Activated CD8-positive, alpha-beta memory T cell treated with anti-CD3 and anti-CD28 coated beads, Interleukin-2, amount 50 U/mL, for 24 hours (primary cell): ENCODE data around the gene USP14.

Experiments
- DNase-seq: peaks from one replicate; pipeline ENCODE4 v3.0.0-alpha.2; 2020; ENCODE audit errors: extremely low read depth

The USP14 gene

DNA sequence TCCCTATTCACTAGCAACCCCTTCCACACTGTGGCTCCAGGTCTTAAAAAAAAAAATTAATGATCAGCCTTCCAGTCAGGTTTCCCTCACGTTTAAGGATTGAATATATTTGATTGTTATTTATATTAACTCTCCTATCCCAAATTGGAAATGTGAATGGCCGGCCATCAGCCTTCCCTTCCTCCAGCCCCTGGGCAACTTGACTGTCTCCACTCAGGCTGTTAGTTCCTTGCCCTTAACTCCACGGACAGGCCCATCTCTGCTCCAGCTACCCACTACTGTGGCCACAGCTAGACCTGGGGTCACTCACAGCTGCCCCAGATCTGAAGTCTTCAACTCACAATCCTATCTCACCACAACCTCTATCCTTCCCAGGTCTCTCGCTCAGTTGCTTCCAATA, 69.5 kb downstream of the USP14 start:
- no peak for DNase-seq

DNA sequence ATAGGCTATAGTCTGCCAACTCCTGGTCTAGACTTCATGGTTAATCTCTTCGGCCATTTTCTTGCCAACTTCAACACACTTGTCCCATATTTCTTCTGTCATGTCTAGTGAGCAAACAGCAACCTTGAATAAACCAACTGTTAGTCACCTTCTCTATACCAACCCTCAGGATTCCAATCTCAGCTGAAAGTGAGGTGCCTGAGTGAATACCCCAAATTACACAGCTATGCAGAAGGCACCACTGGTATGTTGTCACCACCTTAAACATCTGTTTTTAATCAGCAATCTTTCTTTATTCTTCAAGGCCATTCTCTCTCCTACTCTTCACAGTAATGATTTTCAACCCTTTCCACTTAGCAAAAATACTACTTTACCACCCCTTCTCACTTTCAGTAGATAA, 70.2 kb downstream of the USP14 start:
- DNase-seq, result no peak

GRCh38 chr18:231563-231962, 73.2 kb downstream of the USP14 start:
- DNase-seq, result no peak

DNA sequence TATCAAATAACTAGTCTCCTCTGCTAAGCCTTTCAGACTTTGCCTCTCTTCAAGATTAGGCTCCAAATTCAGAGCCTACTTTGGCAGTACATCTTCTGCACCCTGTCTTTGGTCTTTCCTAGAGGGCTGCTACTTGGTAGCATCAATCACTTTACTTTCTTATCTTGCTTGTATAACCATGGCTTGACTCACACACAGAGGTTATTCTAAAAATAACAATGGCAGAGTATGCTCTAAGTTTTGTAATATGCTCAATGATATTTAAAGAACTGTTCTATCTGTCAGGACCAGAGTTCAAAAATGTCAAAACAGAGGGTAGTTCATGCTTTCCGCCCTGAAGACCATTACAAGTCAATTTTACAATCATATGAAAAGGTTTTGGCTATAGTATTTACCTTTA, 81.8 kb downstream of the USP14 start:
- no peak for DNase-seq

DNA sequence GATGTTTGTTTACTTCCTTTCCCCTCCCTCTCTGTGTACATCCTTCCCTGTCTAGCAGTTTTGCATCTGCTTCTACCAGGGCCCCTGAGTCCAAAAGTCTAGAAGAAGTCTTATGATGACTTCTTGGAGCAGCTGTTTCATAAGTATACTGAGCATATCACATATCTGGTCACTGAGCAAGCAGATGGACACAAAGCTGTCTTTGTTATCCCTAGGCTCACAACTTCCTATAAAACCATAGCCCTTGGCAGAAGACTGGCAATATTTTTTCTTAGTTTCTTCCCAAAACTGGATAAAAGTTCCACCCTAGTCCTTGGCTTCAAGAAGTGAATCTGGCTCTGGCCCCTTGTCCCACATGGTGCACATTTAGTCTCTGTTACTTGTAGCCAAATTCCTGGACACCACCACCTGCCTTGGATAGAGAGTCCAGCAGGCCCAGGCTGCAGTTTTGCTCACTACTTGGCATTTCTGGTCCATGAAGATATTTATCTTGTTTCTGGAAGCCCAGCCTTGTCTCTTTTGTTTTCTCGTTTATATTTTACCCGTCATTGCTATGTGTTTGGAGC, 87.0 kb downstream of the USP14 start:
- no peak for DNase-seq

GRCh38 chr18:248053-248452, 89.7 kb downstream of the USP14 start:
- DNase-seq, result no peak

GRCh38 chr18:250685-251084, 92.3 kb downstream of the USP14 start:
- DNase-seq, result no peak

DNA sequence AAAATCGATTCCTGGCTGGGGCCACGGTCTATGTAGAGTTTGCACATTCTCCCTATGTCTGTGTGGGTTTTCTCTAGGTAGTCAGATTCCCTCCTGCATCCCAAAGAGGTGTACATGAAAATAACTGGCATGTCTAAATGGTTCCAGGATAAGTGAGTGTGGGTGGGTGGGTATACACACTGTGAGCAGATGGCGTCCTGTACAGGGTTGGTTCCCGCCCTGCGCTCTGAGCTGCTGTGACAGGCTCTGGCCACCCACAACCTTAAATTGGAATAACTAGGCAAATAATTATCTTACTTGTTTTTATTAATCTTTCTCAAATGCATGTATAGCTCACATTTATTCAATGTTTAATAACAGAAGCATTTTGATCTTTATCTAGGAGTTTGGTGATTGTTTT, 93.2 kb downstream of the USP14 start:
- DNase-seq, result no peak

GRCh38 chr18:253121-253520, 94.8 kb downstream of the USP14 start:
- no peak for DNase-seq

DNA sequence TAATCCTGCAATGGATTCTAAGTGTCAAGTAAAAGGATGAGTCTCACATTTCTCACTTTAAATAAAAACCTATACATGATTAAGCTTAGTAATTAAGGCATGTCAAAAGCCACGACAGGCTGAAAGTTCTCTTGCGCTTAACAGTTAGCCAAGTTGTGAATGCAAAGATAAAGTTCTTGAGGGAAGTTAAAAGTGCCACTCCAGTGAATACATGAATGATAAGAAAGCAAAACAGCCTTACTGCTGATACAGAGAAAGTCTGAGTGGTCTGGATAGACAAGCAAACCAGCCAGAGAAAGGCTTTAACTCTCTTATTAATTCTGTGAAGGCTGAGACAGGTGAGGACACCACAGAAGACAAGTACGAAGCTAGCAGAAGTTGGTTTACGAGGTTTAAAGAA, 96.8 kb downstream of the USP14 start:
- DNase-seq, result no peak

GRCh38 chr18:260547-260946, 102.2 kb downstream of the USP14 start:
- no peak for DNase-seq

- no peak for DNase-seq
Measured at GRCh38 chr18:261398-262073, 103.2 kb downstream of the USP14 start.
